HG03103 (cell line): ENCODE data around the gene GADD45GIP1.

Experiments used
- ATAC-seq: cut with Tn5 transposase; IDR thresholded peaks from one replicate; pipeline ENCODE4 v1.9.1; 2021; ENCODE audit warnings: low read depth; ENCODE audit not compliant: unreplicated experiment

Gene GADD45GIP1

GRCh38 chr19:12956446-12957388 is at the start of gene GADD45GIP1:
Gene GADD45GIP1, minus strand, starts transcription at chr19:12957223. Its CDS starts 11 bp downstream, at chr19:12957212.
- no peak for ATAC-seq

GRCh38 chr19:13005861-13006370 is 48.9 kb upstream of the GADD45GIP1 start:
- ATAC-seq: no peak

- no peak for ATAC-seq
Measured at GRCh38 chr19:13005253-13005652, 48.2 kb upstream of the GADD45GIP1 start.

GRCh38 chr19:13004273-13004672 is 47.2 kb upstream of the GADD45GIP1 start:
- ATAC-seq: no peak

- no peak for ATAC-seq
Measured at GRCh38 chr19:13003081-13003480, 46.1 kb upstream of the GADD45GIP1 start.

GRCh38 chr19:13002166-13002898 is 45.3 kb upstream of the GADD45GIP1 start:
- no peak for ATAC-seq

- no peak for ATAC-seq
Measured at GRCh38 chr19:13001502-13002165, 44.6 kb upstream of the GADD45GIP1 start.

- ATAC-seq: no peak
Measured at GRCh38 chr19:13001166-13001501, 44.1 kb upstream of the GADD45GIP1 start.

- no peak for ATAC-seq
Measured at GRCh38 chr19:12997967-12998940, 41.2 kb upstream of the GADD45GIP1 start.

- ATAC-seq: no peak
Measured at GRCh38 chr19:12997179-12997966, 40.4 kb upstream of the GADD45GIP1 start.

- no peak for ATAC-seq
Measured at GRCh38 chr19:12996406-12997094, 39.5 kb upstream of the GADD45GIP1 start.

- no peak for ATAC-seq
Measured at GRCh38 chr19:12995596-12996405, 38.8 kb upstream of the GADD45GIP1 start.

- no peak for ATAC-seq
Measured at GRCh38 chr19:12994701-12995595, 37.9 kb upstream of the GADD45GIP1 start, which contains the start of gene NFIX. Gene NFIX, plus strand, starts transcription at chr19:12995475. Its CDS starts 363 bp downstream, at chr19:12995838.

- no peak for ATAC-seq
Measured at GRCh38 chr19:12993562-12993961, 36.5 kb upstream of the GADD45GIP1 start.

GRCh38 chr19:12992729-12993128 is 35.7 kb upstream of the GADD45GIP1 start:
- ATAC-seq: no peak

- no peak for ATAC-seq
Measured at GRCh38 chr19:12991296-12991695, 34.3 kb upstream of the GADD45GIP1 start.
